ENCODE results near the gene GTF3A.

Gene GTF3A

GRCh38 chr13:27415116-27415515 is 9.3 kb upstream of the GTF3A start:
- no peak overlapping the region for H3K4me3 ChIP-seq (ENCODE audit: low read depth, low read length)
- no peak for TF ChIP-seq CTCF (IDR thresholded peaks at IDR 0.05; ENCODE audit: control insufficient read depth, extremely low read depth, insufficient read depth)
- no peak for DNase-seq (ENCODE audit: low read depth)

- no peak for TF ChIP-seq CTCF (IDR thresholded peaks at IDR 0.05; ENCODE audit: control insufficient read depth, extremely low read depth, insufficient read depth)
- DNase-seq (ENCODE audit: low read depth) = no peak
- H3K4me3 ChIP-seq (ENCODE audit: low read depth, low read length) = no peak overlapping the region
Observed at GRCh38 chr13:27419328-27419727, 5.1 kb upstream of the GTF3A start.

- no peak for DNase-seq (ENCODE audit: low read depth)
- TF ChIP-seq CTCF (IDR thresholded peaks at IDR 0.05; ENCODE audit: control insufficient read depth, extremely low read depth, insufficient read depth) = no peak
- no peak overlapping the region for H3K4me3 ChIP-seq (ENCODE audit: low read depth, low read length)
Observed at GRCh38 chr13:27421101-27421871, 3.1 kb upstream of the GTF3A start.

GRCh38 chr13:27423333-27423732 is 1.1 kb upstream of the GTF3A start:
- no peak overlapping the region for H3K4me3 ChIP-seq (ENCODE audit: low read depth, low read length)
- no peak for TF ChIP-seq CTCF (IDR thresholded peaks at IDR 0.05; ENCODE audit: control insufficient read depth, extremely low read depth, insufficient read depth)

GRCh38 chr13:27425158-27425917 is 919 bp downstream of the GTF3A start:
- DNase-seq (ENCODE audit: low read depth) = no peak
- TF ChIP-seq CTCF (IDR thresholded peaks at IDR 0.05; ENCODE audit: control insufficient read depth, extremely low read depth, insufficient read depth) = no peak
- H3K4me3 ChIP-seq (ENCODE audit: low read depth, low read length) = peak overlapping the region; percentile 74

More at GRCh38 chr13:27423333-27423732, 1.1 kb upstream of the GTF3A start:
- no peak for DNase-seq (ENCODE audit: low read depth)

- DNase-seq (ENCODE audit: low read depth) = peak; percentile 84
- TF ChIP-seq CTCF (IDR thresholded peaks at IDR 0.05; ENCODE audit: control insufficient read depth, extremely low read depth, insufficient read depth) = peak; percentile 61
- peak overlapping the region; percentile 74 for H3K4me3 ChIP-seq (ENCODE audit: low read depth, low read length)
Observed at GRCh38 chr13:27425918-27426630, 1.7 kb downstream of the GTF3A start.

Data from LNCaP clone FGC (cell line).